Pancreas (tissue), 10 donors: Measurements from ENCODE around the gene TBC1D13. TPM values are rescaled to one million over a fixed set of nuclear protein-coding genes. Genes with fewer than 3 reads are reported as not detected.

ENCODE experiments used
- ATAC-seq, 4 donors: fragments of 200-7000 bp; cut with Tn5 transposase; one replicate each; pipeline versions ENCODE4 v1.8.0 to v1.9.1; 2020; ENCODE audit warnings: mild to moderate bottlenecking in 4 of 4, moderate library complexity in 4 of 4
- DNase-seq, 6 donors: peaks; one replicate each; pipeline ENCODE4 v3.0.0-alpha.2; 2020
- FAIRE-seq: peaks from 2 replicates; lab custom pipeline; 2012; peaks lifted over from hg19 to GRCh38; lab: Jason Lieb, UNC
- H3K27ac ChIP-seq, 4 donors: fragments of 200-600 bp; sonication (generic); 1 replicate in 3 of 4; 2 replicates in 1 of 4; pipeline versions ENCODE4 v1.5.0 to v1.8.0; 2020
- H3K27me3 ChIP-seq, 4 donors: fragments of 200-600 bp; one replicate each; pipeline ENCODE4 v1.8.0; 2021
- H3K36me3 ChIP-seq, 3 donors: fragments of 200-600 bp; sonication (generic) in 1 of 3; one replicate each; pipeline versions ENCODE4 v1.5.0 to v1.8.0; 2020 to 2021
- H3K4me1 ChIP-seq, 3 donors: fragments of 200-600 bp; one replicate each; pipeline ENCODE4 v1.8.0; 2021
- H3K4me3 ChIP-seq, 4 donors: fragments of 200-600 bp; sonication (generic) in 2 of 4; one replicate each; pipeline versions ENCODE4 v1.5.0 to v1.8.0; 2020 to 2021
- H3K9me3 ChIP-seq, 4 donors: fragments of 200-600 bp; one replicate each; pipeline ENCODE4 v1.8.0; 2021
- CTCF ChIP-seq, 4 donors: fragments of 200-600 bp; sonication (generic) in 3 of 4; IDR thresholded peaks; one replicate each; pipeline versions ENCODE4 v1.5.0 to v1.8.0; 2021; ENCODE audit warnings: antibody characterized with exemption in 4 of 4
- WGBS, 2 donors: extraction: QIAGEN DNeasy Blood & Tissue Kit; methylation state at CpG; one replicate each; pipeline ENCODE4 v1.1.7; 2013; 5-methylcytosine and 5-hydroxymethylcytosine counted together
- intact Hi-C, 3 donors: fragments of 100-400 bp; cut with DNase I; formaldehyde crosslinking; loops; one replicate each; pipeline versions ENCODE4 v1.11.1 to v1.14.2; 2022
- polyA plus RNA-seq, 2 donors: library from polyadenylated mRNA; stranded (reverse); fragments of 200-250 nt; gene quantifications; one replicate each; pipeline ENCODE4 v1.2.3, GENCODE V29; 2013
- total RNA-seq, 6 donors: library from RNA; stranded (reverse); fragmentation: NEBNext Ultra II Directional in 4 of 6; extraction: Animal tissue kit (Norgen Biotek cat#: 25700) in 4 of 6; gene quantifications; one replicate each; pipeline versions ENCODE4 v1.2.1 to v1.2.4, GENCODE V29; 2021 to 2023
- donor health status: healthy with polysubstance abuse.
- donor health status: DM: no; HTN: no; CAD: no; lungs with moderate emphysema.
- donor health status: DM: no; HTN: no; CAD: no.
- donor health status: control.
- donor health status: control.
- donor health status: Bipolar disorder and iron deficiency.
- donor health status: DM: yes; HTN: yes; CAD: no.
- donor health status: DM: no; HTN: no; CAD: no.
- donor health status: DM: no; HTN: no; CAD: no.
- donor health status: DM: yes; HTN: yes; CAD: no.

Gene TBC1D13
- total and polyA plus RNA-seq, 8 donors, result 10.9 to 18.5 (median 13.9) TPM

GRCh38 chr9:128821584-128822406 lies 34.7 kb downstream of the TBC1D13 start:
- Histone ChIP-seq H3K9me3 (no peaks in the 10 kb centered on the region), H3K36me3 (peaks cover 0 to 12% (median 0%) of the 10 kb centered on the region in 3 donors), H3K4me3 (no peak overlapping the region), H3K27ac (no peak overlapping the region), H3K4me1 (peaks cover 0 to 8% (median 0%) of the 10 kb centered on the region in 3 donors), H3K27me3 (no peaks in the 10 kb centered on the region)
- ATAC-seq (no peak), FAIRE-seq (no peak), DNase-seq (no peak)
- intact Hi-C loops, result no loop called here
- WGBS, 2 donors, result 88 to 91% methylated on average over 16 of the region's 16 CpGs
- no peak for TF ChIP-seq CTCF (IDR thresholded peaks at IDR 0.05)

- TF ChIP-seq CTCF (IDR thresholded peaks at IDR 0.05), result no peak
- intact Hi-C loops, result no loop called here
- 82 to 84% methylated on average over 22 of the region's 22 CpGs for WGBS, 2 donors
- Histone ChIP-seq H3K27me3 (no peaks in the 10 kb centered on the region), H3K36me3 (peaks cover 0 to 12% (median 0%) of the 10 kb centered on the region in 3 donors), H3K4me3 (no peak overlapping the region), H3K27ac (no peak overlapping the region), H3K9me3 (no peaks in the 10 kb centered on the region), H3K4me1 (peaks cover 0 to 8% (median 0%) of the 10 kb centered on the region in 3 donors)
- no peak for ATAC-seq
- DNase-seq, result no peak
- FAIRE-seq, result no peak
These were observed 35.5 kb downstream of the TBC1D13 start for GRCh38 chr9:128822407-128823042.

- DNase-seq, result no peak
- Histone ChIP-seq H3K27ac (no peak overlapping the region), H3K4me3 (no peak overlapping the region), H3K4me1 (peaks cover 0 to 8% (median under 1%) of the 10 kb centered on the region in 3 donors), H3K36me3 (peaks cover 0 to 12% (median 0%) of the 10 kb centered on the region in 3 donors), H3K9me3 (no peaks in the 10 kb centered on the region), H3K27me3 (no peaks in the 10 kb centered on the region)
- no peak for FAIRE-seq
- TF ChIP-seq CTCF (IDR thresholded peaks at IDR 0.05), result no peak
- ATAC-seq, result no peak
- 89 to 90% methylated on average over 18 to 19 of the region's 19 CpGs for WGBS, 2 donors
- intact Hi-C loops, result no loop called here
These were observed 36.4 kb downstream of the TBC1D13 start for GRCh38 chr9:128823362-128823902.

- ATAC-seq (peak in 1 of 4 donors; percentile 3), DNase-seq (no peak), FAIRE-seq (no peak)
- Histone ChIP-seq H3K9me3 (no peaks in the 10 kb centered on the region), H3K36me3 (peaks cover 0 to 12% (median 0%) of the 10 kb centered on the region in 3 donors), H3K27ac (no peak overlapping the region), H3K27me3 (no peaks in the 10 kb centered on the region), H3K4me3 (no peak overlapping the region), H3K4me1 (peaks cover 0 to 13% (median 5%) of the 10 kb centered on the region in 3 donors)
- intact Hi-C loops, result no loop called here
- 68 to 74% methylated on average over 12 of the region's 12 CpGs for WGBS, 2 donors
- TF ChIP-seq CTCF (IDR thresholded peaks at IDR 0.05), result no peak
These were observed 36.9 kb downstream of the TBC1D13 start for GRCh38 chr9:128823903-128824406.
